Right kidney (tissue), 1 donor: Measurements from ENCODE around the gene STK17B.
A peak's percentile ranks its signal among the peaks of the same experiment; 100 is the strongest.

Experiments used
- DNase-seq: peaks from one replicate; pipeline ENCODE4 v3.0.0-alpha.2; 2016

STK17B gene

DNA sequence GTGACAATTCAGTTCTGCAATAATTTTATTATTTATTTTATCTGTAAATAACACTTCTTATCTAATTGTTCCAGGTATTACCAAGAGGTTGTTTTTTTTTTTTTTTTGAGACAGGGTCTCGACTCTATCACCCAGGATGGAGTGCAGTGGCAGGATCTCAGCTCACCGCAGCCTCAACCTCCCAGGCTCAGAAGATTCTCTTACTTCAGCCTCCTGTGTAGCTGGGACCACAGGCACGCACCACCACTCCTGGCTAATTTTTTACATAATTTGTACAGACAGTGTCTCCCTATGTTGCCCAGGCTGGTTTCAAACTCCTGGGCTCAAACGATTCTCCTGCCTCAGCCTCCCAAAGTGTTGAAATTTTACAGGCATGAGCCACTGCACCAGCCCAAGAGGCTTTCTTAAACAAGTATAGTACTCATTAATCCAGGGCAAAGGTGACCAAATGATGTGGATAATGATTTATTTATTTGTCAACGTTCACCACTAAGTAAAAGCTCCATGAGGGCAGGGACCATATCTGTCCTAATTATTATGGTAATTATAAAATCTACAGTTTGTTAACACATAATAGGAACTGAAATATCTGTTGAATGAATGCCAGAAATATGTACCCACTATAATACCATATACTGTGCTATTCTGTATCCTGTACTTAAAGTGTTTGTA, 12.0 kb downstream of the STK17B start:
- DNase-seq = no peak

DNA sequence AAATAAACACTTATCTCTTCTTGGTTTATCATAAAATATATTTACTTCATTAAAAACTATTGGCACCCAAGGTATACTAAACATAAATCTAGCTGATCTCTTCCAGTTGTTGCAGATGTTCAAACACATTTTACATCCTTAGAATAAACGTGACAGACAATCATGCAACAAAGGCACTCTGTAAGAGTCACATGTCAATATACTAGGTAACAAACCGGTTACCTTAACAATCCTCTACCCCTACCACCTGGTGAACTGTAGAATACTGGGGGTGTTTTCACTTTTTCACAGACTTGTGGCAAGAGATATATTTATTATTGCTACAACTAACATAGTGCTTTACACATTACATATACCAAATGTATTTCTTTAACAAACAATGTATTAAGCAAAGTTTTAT, 15.8 kb downstream of the STK17B start:
- no peak for DNase-seq

DNA sequence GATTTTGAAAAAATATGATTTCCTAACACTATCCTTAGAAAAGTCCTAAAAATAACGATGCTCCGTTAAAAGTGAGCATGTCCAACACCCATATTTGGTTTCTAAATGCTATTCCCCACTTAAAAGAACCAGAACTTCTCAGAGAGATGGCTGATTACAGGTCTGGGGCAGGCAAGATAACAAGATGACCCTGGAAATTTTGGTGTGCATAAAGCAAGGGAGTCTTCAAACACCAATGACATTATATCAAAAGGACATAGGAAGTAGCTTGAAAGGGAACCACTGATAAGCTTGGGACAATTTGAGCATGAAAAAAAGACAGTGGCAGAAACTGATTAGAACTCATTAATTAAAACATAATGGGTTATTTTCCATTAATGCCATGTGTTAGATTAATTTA, 17.9 kb downstream of the STK17B start:
- no peak for DNase-seq

DNA sequence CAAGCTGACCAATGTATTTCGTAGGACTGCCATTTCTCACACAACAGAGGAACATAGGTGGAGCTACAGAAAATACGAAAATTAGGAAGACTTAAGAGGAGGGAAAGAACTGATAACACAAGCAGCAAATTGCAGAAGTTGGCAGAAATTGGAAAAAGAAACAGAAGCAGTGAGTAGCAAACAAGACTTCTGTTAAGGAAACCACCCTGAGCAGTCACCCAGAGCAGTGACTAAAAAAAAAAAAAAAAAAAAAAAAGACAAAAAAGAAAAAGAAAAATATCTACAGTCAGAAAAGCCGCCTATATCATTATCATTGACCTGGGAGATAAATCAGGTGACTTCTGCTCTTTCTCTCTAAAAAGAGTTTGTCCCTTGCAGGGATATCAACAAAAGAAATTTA, 21.4 kb downstream of the STK17B start:
- no peak for DNase-seq

DNA sequence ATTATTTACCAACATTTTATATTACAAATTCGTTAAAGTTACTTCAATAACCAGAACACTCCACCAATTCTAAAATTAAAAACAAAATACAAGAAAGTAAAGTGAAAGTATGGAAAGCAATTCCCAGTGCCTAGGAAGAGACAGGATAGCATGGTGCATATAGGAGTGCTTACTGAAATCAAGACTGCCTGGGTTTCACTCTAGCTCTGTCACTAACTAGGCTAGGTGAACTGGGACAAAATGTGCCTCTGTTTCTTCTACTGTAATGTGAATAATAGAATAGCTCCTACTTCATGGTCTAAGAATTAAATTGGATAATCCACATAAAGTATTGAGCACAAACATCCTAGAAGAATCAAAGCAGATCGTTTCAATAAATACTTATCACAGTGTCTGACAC, 22.6 kb downstream of the STK17B start:
- no peak for DNase-seq

DNA sequence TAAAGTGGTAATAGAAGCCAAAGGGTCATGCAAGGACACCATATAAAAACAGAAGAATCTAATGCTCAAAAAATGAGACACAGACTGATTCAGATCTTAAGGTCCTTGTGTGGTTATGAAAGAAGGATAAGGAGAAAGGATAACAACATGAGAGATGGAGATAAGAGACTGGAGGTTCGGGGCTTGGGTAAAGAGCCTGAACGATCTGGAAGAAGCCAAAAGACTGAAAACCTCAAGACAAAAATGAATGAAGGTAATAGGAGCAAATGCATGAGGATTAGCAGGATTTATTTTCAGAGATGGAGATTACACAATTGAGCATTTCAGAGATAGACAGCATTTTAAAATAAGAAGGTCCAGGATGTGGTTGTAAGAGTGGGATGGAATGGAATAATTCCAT, 26.1 kb downstream of the STK17B start:
- DNase-seq = no peak

DNA sequence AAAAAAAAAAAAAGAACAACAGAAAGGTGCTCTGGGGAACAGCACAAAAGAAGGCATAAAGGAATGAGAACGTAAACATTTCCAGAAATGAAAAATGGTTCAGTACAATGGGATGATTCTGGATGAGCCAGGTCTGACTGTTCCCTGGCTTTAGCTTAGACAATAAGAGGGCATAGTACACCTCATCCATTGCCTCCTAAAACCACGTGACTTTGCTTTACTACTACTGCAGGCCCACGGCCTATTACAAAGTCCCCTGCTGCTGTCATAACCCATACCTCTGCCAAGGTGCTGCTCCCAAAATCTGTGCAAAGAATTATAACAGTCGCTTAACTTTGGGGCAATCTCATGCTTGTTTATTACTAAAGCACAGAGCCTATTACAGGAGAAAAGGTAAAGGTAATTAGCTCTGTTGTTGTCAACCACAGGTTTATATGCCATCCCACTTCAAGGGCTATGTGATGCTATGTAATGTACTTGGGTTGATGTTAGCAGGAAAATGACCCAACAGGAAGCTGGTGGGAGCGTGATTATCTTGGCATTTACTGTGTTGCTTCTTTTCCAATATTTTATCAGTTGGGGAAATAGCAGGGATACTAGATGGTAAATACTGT, 26.8 kb downstream of the STK17B start:
- no peak for DNase-seq

DNA sequence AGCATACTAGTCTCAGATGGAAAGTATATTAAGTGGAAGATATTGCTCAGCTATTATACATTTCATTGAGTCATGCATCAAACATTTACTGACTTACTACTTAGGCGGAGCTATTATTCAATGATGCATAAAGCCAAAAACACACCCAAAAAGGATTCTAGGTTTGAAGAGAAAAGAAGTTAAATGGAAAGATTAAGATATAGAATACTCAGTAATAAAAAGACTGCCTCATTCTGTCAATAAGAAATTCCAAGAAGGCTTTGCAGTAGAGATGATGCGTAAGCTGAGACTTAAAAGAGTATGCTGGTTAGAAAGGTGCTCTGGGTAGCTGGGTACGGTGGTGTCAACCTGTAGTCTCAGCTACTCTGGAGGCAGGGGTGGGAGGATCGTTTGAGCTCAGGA, 27.6 kb downstream of the STK17B start:
- no peak for DNase-seq

DNA sequence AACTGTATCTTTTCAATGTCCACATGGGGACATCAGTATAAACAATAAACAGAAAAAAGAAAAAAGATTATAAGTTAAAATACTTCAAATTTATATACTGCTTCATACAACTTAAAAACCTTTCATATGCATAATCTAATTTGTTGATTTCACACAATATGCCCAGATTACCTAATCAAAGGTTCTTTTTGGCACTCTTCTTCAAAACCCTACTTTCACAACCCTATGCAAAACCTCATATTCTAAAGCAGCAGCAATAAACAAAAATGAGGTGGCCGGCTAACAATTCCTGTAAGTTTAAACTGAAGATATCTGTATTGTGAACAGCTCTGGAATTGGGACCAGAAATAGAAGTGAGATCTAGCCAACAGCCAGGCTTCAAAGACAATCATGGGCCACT, 28.6 kb downstream of the STK17B start:
- DNase-seq = no peak

DNA sequence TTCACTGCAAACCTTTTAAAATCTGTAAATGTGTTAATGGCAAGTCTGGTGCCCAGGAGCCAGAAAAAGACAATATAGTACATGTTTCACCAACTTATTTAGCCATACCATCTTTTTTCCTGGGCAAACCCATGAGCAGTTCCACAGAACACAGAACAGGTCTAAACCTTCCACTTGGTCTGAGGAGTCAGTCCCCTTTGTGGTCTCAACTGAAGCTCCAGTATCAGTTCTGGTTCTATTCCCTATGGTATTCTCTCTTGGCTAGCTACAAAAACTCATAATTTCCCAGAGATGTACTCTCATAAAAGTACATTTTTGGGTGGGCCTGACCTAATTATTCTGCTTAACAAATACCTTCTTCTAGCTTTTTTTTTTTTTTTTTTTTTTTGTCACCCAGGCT, 31.2 kb downstream of the STK17B start:
- DNase-seq = no peak

DNA sequence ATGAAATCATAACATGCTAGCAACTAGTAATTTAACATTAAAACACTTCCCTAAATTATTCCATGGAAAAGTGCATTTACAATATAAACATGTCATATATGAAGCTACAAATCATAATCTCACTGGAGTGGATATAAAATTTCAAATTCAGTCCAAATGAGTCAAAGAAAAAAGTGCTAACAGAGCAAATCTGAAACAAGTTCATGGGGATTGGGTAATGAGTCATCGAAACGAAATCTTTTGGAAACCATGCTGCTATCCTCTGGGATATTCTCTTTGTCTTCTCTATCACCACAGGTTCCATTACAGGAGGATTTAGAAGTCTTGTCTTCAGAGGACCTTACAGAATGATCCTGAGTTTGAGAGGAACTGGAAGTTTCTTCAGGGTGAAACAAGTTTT, 34.1 kb downstream of the STK17B start:
- no peak for DNase-seq

DNA sequence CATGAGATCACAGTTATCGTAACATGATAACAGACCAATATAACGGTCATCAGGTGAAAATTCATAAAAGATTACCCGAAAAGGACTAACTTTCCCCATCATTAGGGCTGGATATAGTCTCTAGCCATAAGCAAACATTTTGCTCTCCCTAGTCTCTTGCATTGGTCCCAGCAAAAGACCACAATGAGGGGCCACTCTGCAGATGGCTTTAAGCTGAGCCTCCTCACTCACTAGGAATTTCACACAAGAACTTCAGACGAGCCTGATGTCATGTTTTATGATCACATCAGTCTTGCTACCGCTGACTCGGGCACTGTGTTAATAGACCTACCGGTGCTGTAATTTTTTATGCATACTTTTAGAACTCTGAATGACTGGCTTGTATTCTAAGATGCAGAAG, 35.2 kb downstream of the STK17B start:
- no peak for DNase-seq

DNA sequence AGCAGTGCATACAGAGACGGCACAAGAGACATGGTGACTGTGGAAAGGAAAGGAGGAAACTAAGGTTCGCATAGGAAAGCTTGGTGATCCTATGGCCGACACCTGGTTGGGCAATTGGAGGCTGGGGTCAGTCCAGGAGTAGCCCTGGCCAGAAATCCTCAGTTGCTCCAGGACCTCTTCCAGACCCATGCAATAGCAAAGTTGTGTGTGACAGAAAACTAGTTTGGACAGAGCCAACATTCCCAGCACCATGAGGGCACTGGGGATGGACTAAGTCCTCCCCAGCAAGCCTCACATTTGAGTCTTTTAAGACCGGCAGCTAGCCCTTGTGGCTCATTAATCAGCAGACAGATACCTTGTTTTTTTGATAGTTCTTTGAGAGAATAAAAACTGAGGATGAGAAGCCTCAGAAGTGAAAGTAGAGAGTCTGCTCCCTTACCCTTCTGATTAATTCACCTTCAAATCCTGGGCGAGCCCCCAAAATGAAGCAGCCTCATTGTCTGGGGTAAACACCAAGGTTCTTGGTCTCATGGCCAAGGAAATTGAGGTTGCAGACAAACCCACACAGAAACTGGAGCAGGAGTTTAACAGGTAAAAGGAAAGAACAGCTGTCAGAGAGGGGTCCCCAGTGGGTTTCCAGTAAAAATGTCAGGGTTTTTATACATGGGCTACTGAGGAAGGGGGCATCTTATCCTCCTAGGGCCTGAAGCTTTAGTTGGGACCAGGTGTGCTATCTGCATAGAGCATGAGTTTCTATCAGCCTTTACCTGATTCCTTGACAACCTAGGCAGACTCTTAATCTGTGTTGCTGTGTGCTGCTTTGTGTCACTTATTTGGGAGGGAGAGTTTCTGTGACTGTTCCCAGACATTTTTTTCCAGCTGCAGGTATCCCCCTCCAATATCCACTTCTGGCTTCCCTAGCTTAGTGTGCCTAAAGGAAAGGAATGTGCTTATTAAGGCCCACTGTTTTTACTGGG, 39.1 kb downstream of the STK17B start:
- DNase-seq = no peak

DNA sequence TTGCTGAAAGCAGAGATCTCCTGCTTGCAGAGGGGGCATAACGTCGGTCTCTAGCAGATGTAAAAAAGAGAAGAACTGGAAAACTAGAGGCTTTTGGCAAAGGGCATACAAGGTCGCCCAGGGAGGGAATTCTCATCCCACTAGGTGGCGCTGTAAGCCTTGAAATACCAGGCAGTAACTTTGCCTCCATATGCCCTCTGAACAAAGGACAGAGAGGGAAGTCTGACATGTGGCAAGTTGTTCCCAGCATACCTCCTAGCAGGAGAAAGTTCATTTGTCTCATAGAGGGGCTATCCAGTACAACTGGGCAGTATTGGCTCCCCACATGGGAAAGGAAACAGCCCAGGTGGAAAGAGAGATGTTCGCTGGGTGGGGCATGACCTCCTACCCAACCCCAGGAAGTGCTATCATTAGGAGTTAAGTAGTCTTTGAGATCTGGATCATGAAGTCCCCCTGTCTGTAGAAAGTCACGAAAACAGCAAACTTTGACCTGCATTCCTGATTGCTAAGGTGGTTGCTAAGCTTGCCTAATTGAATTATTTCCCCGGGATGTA, 39.9 kb downstream of the STK17B start:
- no peak for DNase-seq

DNA sequence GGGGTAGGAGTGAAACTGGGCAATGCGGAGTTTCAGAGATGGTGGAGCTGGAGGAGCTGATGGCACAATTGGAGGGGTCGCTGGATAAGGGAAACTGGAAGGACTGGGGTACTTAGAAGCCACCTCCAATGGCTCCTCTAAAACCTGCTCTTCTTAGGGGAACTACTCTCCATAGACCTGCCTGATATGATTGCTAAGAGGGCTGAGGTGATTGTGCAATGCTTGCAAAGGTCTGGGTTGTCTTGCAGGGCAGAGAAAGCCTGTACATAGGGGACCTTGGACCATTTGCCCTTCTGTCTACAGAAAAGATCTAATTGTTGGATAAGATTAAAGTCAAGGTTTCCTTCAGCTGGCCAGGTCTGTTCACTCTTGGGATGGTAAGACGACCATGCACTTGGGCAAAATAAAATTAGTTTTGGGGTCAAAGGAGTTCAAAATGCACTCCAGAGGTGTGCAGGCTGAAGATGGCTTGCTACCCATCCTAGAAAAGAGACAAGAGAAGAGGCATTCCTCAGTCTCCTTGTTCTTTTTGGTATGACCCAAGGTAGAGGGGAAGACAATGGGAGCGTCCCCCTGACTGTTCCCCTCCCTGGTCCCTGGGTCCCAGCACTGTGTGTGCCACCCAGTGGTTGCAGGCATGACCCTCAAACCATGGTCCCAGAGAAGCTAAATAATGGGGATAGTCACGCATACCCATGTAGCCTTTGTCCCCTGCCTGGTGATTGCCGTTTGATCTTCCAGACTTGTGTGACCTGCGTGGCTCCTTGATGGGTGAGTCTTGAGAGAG, 41.1 kb downstream of the STK17B start:
- DNase-seq = peak; percentile 15

DNA sequence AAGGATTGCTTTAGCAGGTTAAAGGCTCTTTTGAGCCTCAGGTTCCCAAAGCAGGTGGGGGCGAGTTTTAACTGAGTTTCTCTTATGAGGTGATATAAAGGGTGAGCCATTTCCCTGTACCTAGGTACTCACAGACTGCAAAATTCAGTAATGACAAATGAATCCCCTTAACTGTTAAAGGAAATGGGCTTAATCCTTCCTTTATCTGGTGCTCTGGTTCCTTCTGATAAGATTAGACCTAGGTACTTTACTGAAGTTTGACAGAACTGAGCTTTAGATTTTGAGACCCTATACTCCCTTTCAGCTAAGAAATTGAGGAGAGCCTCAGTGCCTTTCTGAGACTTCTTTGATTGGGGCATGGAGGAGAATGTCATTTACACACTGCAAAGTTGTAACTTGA, 42.6 kb downstream of the STK17B start:
- DNase-seq = no peak

DNA sequence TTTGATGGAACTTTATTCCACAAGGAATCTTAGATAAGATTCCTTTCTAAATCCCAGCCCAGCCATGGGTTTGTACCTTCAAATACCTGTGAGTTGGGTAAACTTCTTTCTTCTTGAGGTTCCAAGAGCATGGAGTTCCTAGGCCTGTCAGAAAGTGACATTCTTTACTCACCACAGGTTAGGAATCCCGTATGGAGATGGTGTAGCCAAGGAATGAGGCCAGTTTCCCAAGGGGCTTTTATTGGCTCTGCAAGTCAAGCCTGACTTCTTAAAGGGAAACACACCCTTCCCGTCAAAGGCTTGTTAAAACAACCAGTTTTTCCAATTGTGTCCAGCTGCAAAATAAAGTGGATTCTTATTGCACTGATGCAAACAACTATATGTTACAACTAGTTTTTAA, 45.8 kb downstream of the STK17B start:
- no peak for DNase-seq

DNA sequence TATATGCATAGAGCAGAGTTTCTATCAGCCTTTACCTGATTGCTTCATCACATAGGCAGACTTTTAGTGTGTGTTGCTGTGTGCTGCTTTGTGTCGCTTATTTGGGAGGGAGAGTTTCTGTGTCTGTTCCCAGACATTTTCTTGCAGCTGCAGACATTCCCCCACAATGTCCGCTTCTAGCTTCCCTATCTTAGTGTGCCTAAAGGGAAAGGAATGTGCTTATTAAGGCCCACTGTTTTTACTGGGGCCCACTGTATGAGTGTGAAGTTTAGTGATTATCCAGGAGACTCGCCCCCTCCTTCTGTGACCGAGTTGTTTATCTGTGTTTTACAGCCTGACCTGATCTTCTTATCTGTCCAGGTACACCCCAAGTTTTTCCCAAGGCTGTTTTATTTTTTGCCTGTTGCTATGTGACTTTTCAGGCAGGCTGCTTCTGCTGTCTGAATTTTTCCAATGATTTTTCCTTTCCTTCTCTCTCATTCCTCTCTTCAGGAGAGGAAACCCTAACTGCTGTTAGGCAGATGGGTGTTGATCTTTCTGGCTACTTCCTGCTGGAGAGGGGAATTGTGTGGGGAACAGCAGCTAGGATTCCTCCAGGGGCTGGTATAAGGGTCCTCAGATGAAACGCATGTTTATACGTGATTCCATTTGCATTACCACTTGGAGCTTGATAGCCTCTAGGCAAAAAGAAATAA, 47.6 kb downstream of the STK17B start:
- no peak for DNase-seq

DNA sequence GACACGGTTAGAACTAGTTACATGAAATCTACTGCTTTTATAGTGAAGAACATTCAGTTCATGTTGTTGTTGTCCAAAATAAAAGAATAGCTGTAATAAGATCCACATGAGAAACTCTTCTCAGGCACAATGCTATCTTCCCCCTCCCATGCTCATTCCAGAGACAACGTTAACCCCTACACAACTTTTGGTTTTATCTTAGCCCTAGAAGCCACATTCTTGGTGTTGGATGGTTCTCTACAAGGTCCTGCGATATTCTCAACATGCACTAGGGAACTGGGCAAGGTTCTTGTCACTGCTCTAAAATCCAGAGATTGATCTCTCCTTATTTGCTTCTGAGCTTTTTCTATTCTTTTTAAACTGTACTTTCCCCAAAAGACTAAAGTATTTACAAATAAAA, 51.5 kb downstream of the STK17B start:
- no peak for DNase-seq

DNA sequence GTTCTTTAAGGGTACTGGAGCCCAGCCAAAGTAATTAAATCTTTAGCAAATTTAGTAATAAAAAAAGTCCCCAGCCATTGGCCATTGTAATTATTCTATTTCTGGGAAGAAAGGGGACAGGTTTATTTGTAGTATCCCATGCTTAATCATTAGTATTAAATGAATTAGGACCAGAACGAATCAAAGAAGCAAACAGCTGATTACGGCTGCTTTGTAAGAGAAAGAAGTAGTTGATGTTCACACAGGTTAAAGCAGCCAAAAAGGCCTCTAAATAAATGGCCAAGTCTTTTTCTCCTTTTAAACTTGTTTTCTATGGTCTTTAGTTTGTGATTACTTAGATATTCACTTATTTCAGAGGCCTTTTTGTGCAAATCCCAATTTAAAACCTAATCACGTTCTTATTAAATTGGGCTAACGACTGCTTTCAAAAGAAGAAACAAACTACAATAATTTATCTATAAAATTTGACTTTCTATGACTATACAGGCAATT, 54.1 kb downstream of the STK17B start:
- DNase-seq = no peak
